Measurements from ENCODE around the gene SERINC4. TPM values are rescaled to one million over a fixed set of nuclear protein-coding genes. Genes with fewer than 3 reads are reported as not detected.

Gene SERINC4
- total RNA-seq, 3 donors from 2014 or later = 0.08 to 0.24 (median 0.15) TPM

DNA sequence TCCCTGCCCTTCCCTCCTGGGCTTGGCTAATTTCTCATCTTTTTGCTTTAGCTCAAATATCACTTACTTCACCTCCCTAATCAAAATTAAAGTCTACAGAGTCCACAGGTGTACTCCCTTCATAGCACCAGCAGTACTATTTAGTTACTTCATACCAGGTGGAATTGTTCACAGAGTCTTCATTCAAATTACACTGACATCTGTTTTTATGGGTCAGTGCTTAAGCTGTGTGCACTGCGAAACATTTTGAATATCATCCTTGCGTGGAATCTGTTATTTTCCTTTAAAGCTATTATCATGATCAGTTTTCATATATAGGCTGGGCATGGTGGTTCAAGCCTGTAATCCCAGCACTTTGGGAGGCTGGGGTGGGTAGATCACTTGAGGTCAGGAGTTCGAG, 10.6 kb downstream of the SERINC4 start:
- H3K4me1 Mint-ChIP-seq (ENCODE audit: low read depth) = peaks cover 19% of the 10 kb centered on the region
- no peak overlapping the region for H3K4me3 Mint-ChIP-seq
- H3K27me3 Mint-ChIP-seq (ENCODE audit: low read depth) = no peaks in the 10 kb centered on the region
- peaks cover 10% of the 10 kb centered on the region for H3K36me3 Mint-ChIP-seq (ENCODE audit: insufficient read depth)
- ATAC-seq (no peak), DNase-seq (no peak)
- H3K9me3 Mint-ChIP-seq = no peaks in the 10 kb centered on the region

DNA sequence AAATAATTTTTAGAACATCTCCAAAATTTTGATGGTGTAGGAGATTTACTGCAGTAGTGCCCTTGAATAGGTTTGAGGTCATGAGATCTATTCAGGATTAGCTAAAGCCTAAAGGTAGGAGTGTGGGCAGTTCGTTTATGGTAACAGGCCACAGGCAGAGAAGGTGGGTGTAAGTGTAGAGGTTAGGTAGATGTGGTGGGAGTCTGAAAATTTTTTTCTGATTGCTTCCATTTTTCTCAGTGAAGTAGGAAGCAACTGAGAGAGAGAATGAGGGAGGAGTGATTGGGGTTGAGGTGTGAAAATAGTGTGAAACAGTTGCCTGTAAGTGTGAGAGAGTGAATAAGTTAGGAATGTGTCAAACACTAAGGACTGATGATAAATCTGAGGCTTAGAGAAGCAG, 21.0 kb downstream of the SERINC4 start:
- H3K4me1 Mint-ChIP-seq (ENCODE audit: low read depth) = peaks cover 23% of the 10 kb centered on the region
- H3K36me3 Mint-ChIP-seq (ENCODE audit: insufficient read depth) = no peaks in the 10 kb centered on the region
- peak overlapping the region; percentile 2 for H3K4me3 Mint-ChIP-seq
- H3K27me3 Mint-ChIP-seq (ENCODE audit: low read depth) = no peaks in the 10 kb centered on the region
- no peak for ATAC-seq
- DNase-seq = no peak
- H3K9me3 Mint-ChIP-seq = no peaks in the 10 kb centered on the region

DNA sequence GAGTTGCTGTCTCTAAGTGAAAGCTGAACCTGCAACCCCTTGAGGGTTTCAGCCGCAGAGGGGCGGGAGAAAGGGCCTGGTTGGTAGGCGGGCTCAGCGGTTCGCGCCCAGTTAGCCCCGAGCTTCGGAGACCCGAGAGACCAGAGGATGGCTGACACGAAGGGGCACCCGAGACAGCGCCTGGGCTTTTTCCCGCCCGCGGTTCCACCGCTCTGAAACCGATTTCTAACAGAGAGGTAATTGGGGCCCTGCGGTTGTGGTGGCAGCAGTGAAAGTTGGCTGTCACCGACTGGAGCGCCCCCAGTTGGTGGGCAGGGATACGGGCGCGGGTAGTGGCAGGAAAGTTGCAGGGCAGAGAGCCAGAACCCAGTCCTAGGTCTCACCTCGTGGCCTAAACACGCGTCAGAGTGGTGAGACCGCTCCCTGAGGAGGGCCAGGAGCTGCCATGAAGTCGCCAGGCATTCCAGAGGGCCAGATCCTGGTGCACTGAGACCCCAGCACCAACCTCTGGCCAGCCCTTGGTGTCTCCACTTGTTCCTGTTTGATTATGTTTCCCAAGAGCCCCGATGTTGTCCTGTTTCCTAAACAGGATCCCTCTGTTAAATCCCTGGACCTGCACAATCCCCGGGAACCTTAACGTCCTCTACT, 22.6 kb downstream of the SERINC4 start:
- ATAC-seq = peak; percentile 83 to 91
- H3K36me3 Mint-ChIP-seq (ENCODE audit: insufficient read depth) = peaks cover 7% of the 10 kb centered on the region
- peak overlapping the region; percentile 86 for H3K4me3 Mint-ChIP-seq
- DNase-seq = peak; percentile 76
- H3K9me3 Mint-ChIP-seq = no peaks in the 10 kb centered on the region
- H3K4me1 Mint-ChIP-seq (ENCODE audit: low read depth) = peaks cover 23% of the 10 kb centered on the region
- no peaks in the 10 kb centered on the region for H3K27me3 Mint-ChIP-seq (ENCODE audit: low read depth)

DNA sequence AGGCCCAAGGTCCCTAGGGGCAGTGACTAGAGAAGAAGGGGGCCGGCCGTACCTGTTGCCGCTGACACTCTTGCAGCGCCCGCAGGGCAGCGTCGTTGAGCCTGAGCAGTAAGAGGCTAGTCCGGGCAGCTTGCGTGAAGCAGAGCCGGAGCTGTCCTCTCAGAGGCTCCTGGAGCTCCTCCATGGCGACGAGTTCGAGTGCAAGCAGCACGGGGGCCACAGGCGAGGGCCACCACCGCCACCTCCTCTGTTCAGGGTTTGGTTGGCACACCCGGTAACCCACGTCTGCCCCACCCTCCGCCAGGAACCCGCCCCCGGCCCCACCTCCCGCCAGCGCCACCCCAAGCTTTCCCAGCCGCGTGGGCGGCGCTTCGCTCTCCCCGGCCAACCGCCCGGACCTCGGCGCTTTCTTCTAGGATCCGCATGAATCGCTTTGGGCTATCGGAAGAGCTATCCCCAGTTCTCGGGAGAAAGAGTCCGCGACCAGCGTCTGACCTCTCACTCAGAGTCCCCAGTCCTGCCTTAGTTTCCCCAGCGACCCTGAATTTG, 23.2 kb downstream of the SERINC4 start, which contains the start of gene ELL3:
ELL3 (minus strand) TSS at position 249 of the 549 bp plus-strand sequence; CDS start at position 184, 65 bp downstream.
- H3K4me1 Mint-ChIP-seq (ENCODE audit: low read depth) = peaks cover 23% of the 10 kb centered on the region
- DNase-seq (peak; percentile 74), ATAC-seq (peak; percentile 68 to 70)
- peaks cover 10% of the 10 kb centered on the region for H3K36me3 Mint-ChIP-seq (ENCODE audit: insufficient read depth)
- no peaks in the 10 kb centered on the region for H3K27me3 Mint-ChIP-seq (ENCODE audit: low read depth)
- H3K4me3 Mint-ChIP-seq = peak within 1 kb of the TSS; percentile 86
- H3K9me3 Mint-ChIP-seq = no peaks in the 10 kb centered on the region

DNA sequence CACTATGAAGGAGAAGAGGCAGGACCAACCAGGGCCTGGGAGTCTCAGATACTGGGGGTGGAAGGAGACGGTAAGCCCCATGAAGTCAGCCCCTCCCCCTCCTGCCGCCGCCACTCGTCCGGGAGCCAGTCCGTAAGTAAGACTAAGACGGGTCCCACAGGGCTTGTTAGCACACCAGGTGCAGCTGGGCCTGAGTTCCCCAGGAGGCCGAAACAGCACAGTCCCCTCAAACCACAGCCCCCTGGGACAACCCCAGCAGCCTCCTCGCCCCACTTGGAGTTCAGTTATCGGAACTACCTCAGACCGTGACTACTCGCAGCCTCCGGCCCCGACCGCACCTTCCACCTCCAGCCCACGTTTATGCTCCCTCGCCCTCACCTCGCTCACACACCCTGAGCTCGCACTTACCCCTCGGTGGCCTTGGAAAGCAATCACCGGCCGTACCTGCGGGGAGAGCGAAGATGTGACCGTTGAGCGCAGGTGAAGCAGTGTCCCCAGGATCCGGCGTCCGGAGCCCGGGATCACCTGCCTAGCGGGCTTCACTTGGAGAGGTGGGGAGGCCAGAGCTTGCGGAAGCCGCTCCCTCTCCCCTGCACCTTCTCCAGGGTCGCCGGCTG, 23.8 kb downstream of the SERINC4 start:
- DNase-seq (peak; percentile 17), ATAC-seq (peak in 1 of 2 donors; percentile 2)

DNA sequence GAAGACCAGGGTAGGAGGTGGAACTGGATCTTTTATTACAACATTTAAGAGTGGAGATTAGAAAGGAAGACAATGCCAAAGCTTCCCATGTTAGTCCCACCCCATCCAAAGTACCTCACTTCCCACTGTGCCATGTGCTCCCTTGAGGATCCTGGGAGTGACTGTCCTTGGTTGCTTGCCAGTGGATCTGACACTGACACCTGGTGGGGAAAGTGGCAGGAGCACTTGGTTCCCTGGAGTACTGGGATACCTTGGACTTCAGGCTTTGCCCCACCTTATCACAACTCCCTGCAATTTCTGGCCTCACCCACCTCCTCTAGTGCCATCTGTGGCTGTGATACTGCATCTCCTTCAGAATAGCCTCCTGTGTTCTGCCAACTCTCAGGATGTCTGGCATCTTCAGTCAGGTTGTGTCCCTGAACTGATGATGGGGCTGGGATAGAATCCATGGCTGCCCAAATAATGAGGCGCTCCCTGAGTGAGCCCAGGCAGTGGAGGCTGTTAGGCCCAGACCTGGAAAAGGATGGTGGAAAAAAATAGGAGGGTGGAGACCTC, 24.5 kb downstream of the SERINC4 start:
- ATAC-seq = no peak
- Mint-ChIP-seq H3K4me1 (ENCODE audit: low read depth) (peaks cover 23% of the 10 kb centered on the region), H3K4me3 (no peak overlapping the region)

More for the DNA sequence above, 23.8 kb downstream of the SERINC4 start:
- Mint-ChIP-seq H3K27me3 (ENCODE audit: low read depth) (no peaks in the 10 kb centered on the region), H3K4me1 (ENCODE audit: low read depth) (peaks cover 23% of the 10 kb centered on the region), H3K9me3 (no peaks in the 10 kb centered on the region), H3K36me3 (ENCODE audit: insufficient read depth) (peaks cover 13% of the 10 kb centered on the region), H3K4me3 (peak overlapping the region; percentile 86)

DNA sequence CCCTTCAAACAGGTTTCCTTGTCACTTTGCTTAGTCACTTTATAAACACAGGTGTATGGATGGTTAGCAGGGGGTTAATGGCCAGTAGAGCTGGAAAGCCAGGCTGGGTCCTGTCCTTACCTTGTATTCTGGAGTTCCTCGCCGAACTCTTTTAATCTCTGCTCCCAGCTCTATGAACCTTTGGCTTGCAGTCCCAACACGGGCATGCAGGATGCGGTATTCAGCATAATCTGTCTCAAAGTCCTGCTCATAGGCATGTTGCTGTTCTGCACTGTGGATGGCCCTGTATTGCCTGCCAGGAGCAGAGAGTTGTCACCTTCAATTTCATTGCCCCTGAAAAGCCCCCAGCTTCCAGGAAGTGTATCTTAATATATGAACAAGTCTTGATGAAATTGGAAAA, 26.0 kb downstream of the SERINC4 start:
- DNase-seq = no peak
- peaks cover 22% of the 10 kb centered on the region for H3K4me1 Mint-ChIP-seq (ENCODE audit: low read depth)
- H3K36me3 Mint-ChIP-seq (ENCODE audit: insufficient read depth) = peaks cover 31% of the 10 kb centered on the region
- ATAC-seq = no peak
- H3K27me3 Mint-ChIP-seq (ENCODE audit: low read depth) = no peaks in the 10 kb centered on the region
- H3K9me3 Mint-ChIP-seq = no peaks in the 10 kb centered on the region
- H3K4me3 Mint-ChIP-seq = no peak overlapping the region

More for the DNA sequence above, 24.5 kb downstream of the SERINC4 start:
- no peak for DNase-seq
- Mint-ChIP-seq H3K27me3 (ENCODE audit: low read depth) (no peaks in the 10 kb centered on the region), H3K36me3 (ENCODE audit: insufficient read depth) (peaks cover 19% of the 10 kb centered on the region), H3K9me3 (no peaks in the 10 kb centered on the region)

DNA sequence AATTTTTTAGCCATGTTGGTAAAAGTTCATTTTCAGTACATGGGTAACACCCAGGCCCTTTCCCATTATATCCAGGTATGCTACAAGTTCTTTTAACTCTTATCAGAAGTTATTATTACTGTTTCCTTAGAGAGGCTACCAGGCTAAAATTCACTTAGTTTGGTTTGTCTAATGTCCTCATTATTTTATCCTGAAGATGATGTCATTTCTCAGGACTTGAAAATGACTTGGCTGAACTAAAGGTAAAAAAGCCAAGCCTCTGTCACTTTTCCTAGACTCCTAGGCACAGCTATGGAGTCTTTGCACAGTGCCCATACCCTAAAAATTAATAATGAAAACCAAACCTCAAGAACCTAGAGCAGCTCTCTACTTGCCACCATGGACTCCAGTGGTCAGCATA, 27.4 kb downstream of the SERINC4 start:
- no peaks in the 10 kb centered on the region for H3K27me3 Mint-ChIP-seq (ENCODE audit: low read depth)
- no peaks in the 10 kb centered on the region for H3K9me3 Mint-ChIP-seq
- no peak overlapping the region for H3K4me3 Mint-ChIP-seq
- peaks cover 41% of the 10 kb centered on the region for H3K36me3 Mint-ChIP-seq (ENCODE audit: insufficient read depth)
- ATAC-seq (no peak), DNase-seq (no peak)
- H3K4me1 Mint-ChIP-seq (ENCODE audit: low read depth) = peaks cover 15% of the 10 kb centered on the region

DNA sequence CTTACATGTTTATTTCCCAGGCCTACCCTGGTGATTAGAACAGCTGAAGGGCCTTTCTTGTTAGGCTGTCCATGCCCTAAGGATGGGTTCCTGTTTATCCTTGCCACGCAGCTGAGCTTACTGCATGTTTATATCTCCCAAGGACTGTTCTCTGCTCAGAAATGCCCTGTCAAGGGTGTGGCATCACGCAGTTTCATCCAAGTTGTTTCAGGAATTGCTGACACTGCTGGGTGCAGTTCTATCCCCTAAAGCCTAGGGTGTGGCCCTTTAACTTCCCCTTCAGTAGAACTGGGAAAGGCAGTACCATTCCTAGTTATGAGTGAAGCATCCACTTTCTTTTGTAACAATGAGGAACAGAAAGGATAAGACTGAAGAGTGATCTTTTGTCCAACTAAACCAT, 28.2 kb downstream of the SERINC4 start:
- DNase-seq (no peak), ATAC-seq (no peak)
- Mint-ChIP-seq H3K36me3 (ENCODE audit: insufficient read depth) (peaks cover 41% of the 10 kb centered on the region), H3K4me1 (ENCODE audit: low read depth) (peaks cover 8% of the 10 kb centered on the region), H3K9me3 (no peaks in the 10 kb centered on the region), H3K27me3 (ENCODE audit: low read depth) (no peaks in the 10 kb centered on the region), H3K4me3 (no peak overlapping the region)

DNA sequence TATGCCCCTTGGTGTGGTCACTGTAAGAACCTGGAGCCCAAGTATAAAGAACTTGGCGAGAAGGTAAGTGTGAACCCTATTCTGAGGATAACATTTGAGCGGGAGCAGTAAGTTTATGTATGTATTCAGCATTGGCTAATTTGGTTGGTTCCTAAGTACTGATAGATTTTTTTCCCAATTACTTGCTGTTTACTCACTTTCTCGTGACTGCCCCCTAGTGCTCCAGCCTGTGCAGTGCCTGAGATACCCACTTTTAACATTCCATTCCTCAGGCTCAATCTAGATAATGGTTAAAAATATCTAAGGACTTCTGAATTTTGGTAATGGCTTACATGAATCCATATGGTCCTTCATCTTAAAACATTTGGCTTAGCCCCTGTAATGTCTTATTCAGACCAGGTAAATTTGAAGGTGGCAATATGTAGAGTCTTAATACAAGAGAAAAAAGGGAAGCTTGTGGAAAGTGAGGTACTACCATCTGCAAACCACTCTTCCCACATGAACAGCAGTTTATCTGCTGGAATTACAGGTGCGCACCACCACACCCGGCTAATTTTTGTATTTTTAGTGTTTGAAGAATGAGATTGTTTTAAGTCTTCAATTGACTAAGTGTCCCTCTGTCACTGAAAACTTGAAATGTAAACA, 30.3 kb downstream of the SERINC4 start:
- Mint-ChIP-seq H3K4me1 (ENCODE audit: low read depth) (no peaks in the 10 kb centered on the region), H3K9me3 (no peaks in the 10 kb centered on the region), H3K4me3 (no peak overlapping the region), H3K27me3 (ENCODE audit: low read depth) (no peaks in the 10 kb centered on the region), H3K36me3 (ENCODE audit: insufficient read depth) (peaks cover 48% of the 10 kb centered on the region)
- peak; percentile 57 for DNase-seq
- peak; percentile 68 to 71 for ATAC-seq

DNA sequence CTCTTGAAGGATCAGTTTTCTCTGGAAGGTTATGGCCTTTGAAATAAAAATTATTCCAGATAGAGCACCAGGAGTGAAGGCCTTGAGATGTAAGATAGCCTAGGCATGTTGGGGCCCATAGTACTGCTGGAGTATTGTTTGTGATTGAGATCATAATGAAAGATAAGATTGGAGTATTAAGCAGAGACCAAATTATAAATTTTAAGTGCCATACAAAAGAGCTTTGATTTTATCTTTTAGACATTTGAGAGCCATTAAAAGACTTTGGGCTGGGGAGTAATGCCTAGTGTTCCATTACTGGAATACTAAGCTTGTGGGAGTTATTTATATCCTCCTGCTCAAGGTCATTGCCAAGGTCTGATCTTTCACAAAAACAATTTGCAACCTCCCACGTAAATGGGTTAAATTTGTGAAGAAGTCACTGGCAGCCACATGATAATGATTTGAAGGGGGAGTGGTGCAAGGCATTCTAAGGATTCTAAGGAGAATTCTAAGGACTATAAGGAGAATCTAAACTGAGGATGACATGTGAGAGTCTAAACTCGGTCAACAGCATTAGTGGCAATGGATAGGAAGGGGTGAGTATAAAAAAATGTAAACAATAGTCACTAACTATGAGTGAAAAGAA, 36.1 kb downstream of the SERINC4 start:
- DNase-seq = no peak
- ATAC-seq = no peak
- H3K4me1 Mint-ChIP-seq (ENCODE audit: low read depth) = no peaks in the 10 kb centered on the region
- no peaks in the 10 kb centered on the region for H3K27me3 Mint-ChIP-seq (ENCODE audit: low read depth)
- no peaks in the 10 kb centered on the region for H3K9me3 Mint-ChIP-seq
- no peak overlapping the region for H3K4me3 Mint-ChIP-seq
- H3K36me3 Mint-ChIP-seq (ENCODE audit: insufficient read depth) = peaks cover 34% of the 10 kb centered on the region

DNA sequence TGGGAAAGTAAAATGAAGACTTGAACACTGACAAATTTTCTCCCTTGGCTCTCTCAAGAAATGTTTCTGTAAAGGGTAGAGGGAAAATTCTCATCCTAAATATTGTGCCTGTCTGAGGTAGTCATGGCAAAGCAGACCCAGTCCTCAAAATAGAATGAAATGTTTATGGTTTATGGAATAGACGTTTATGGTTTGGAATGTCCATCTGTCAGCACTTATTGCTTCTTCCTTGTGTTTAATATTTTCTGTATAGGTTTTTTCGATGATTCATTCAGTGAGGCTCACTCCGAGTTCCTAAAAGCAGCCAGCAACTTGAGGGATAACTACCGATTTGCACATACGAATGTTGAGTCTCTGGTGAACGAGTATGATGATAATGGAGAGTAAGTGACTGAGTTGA, 37.2 kb downstream of the SERINC4 start:
- Mint-ChIP-seq H3K4me1 (ENCODE audit: low read depth) (no peaks in the 10 kb centered on the region), H3K36me3 (ENCODE audit: insufficient read depth) (peaks cover 25% of the 10 kb centered on the region), H3K9me3 (no peaks in the 10 kb centered on the region), H3K4me3 (no peak overlapping the region), H3K27me3 (ENCODE audit: low read depth) (no peaks in the 10 kb centered on the region)
- DNase-seq (no peak), ATAC-seq (no peak)

DNA sequence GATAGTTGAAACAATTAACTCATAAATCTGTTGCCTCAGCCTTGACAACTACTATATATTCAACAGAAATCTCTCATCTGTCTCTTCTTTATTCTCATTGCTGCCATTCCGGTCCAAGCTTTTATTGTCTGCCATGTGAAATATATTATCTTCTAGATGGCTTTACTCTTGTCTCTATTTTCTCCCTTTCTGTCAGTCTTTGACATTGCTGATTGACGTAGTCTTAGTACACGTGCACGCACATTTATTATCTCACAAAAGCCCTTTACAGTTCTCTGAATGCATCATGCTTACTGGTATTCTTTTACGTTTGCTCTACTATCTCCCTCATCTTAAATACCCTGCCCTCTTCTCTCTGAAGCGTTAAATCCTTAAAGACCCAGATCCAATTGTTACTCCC, 48.1 kb downstream of the SERINC4 start:
- DNase-seq (no peak), ATAC-seq (no peak)
- Mint-ChIP-seq H3K27me3 (ENCODE audit: low read depth) (no peaks in the 10 kb centered on the region), H3K4me1 (ENCODE audit: low read depth) (peaks cover 48% of the 10 kb centered on the region), H3K9me3 (no peaks in the 10 kb centered on the region), H3K36me3 (ENCODE audit: insufficient read depth) (peaks cover 16% of the 10 kb centered on the region), H3K4me3 (peak overlapping the region; percentile 57)

Measured in activated T-cell treated with anti-CD3 and anti-CD28 coated beads, Interleukin-2, amount 50 U/mL, for 4 hours (primary cell).